Fibroblast of lung (primary cell): ENCODE data around the gene MEFV.

Experiments used
- CTCF ChIP-seq, 2 donors: IDR thresholded peaks in 1 of 2; conservative IDR thresholded peaks in 1 of 2; 1 replicate in 1 of 2; 2 replicates in 1 of 2; pipeline ENCODE4 v1.5.1; 2011 to 2012; ENCODE audit warnings: low read length in 2 of 2, control low read depth in 1 of 2, inconsistent platforms in 1 of 2, low read depth in 1 of 2, mild to moderate bottlenecking in 1 of 2
- EZH2 ChIP-seq: IDR thresholded peaks from 2 replicates; pipeline ENCODE4 v1.5.1; 2012; ENCODE audit warnings: low read length, control low read depth, mild to moderate bottlenecking; ENCODE audit errors: missing control alignments

GRCh38 chr16:3234857-3235561, 21.4 kb downstream of the MEFV start, which contains the start of gene ZNF200:
- TF ChIP-seq CTCF (conservative IDR thresholded peaks at IDR 0.05 in 1 of 2, IDR thresholded peaks at IDR 0.05 in 1 of 2; ENCODE audit: low read depth in 1 of 2, low read length in 2 of 2) (no peak), EZH2 (no peak)
